GM10248 (cell line): ENCODE measurements around the gene FILIP1.

ENCODE experiments used
- CTCF ChIA-PET: fragments of 300-600 bp; sonication (Branson Sonifier 250); formaldehyde crosslinking; extraction: SDS; loops from one replicate; lab custom pipeline; 2021; ENCODE audit warnings: antibody characterized with exemption; lab: Yijun Ruan, JAX
- POLR2A ChIA-PET: fragments of 350-650 bp; sonication (Branson Sonifier 250); formaldehyde crosslinking; extraction: SDS; loops from one replicate; lab custom pipeline; 2020; ENCODE audit warnings: antibody characterized with exemption; lab: Yijun Ruan, JAX
- DNase-seq: peaks from one replicate; pipeline ENCODE4 v3.0.0; 2012; ENCODE audit errors: extremely low spot score
- CTCF ChIP-seq: IDR thresholded peaks from 2 replicates; pipeline ENCODE4 v1.5.1; 2012; ENCODE audit warnings: mild to moderate bottlenecking, low read depth; ENCODE audit errors: extremely low read depth, missing control alignments, control extremely low read depth

FILIP1 gene

DNA sequence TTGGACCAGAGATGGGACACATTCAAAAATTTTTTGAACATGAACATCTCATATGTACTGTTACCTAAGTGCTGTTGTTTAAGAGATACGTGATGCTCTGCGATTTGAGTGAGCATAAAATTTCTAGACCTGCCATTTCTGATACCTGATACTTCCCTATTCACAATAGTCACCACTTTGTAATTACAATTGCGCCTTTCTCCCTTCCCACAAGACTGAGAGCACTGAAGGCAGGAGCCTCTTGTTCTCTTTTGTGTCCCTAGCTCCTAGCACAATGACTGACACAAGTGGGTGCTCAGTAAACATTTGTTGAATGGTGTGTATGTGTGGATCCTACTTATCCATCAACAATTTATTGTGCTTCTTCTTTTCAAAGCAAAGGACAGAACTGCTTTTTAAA, 116.2 kb downstream of the FILIP1 start:
- ChIA-PET CTCF (interaction anchor here (1.4 to 1.8 kb wide), 2 partner anchors 14 to 28 kb away, joined by 3 to 5 read pairs; no protein-coding TSS in a partner anchor), POLR2A (no interaction called here)
- no peak for DNase-seq
- TF ChIP-seq CTCF = no peak

GRCh38 chr6:75376347-75377024, 117.1 kb downstream of the FILIP1 start:
- TF ChIP-seq CTCF = no peak
- ChIA-PET POLR2A (no interaction called here), CTCF (interaction anchor here (1.0 to 1.8 kb wide), 4 partner anchors 9 to 42 kb away, joined by 3 to 5 read pairs (median 4); no protein-coding TSS in a partner anchor)
- DNase-seq = no peak

- CTCF ChIA-PET = interaction anchor here (1.1 to 2.1 kb wide), 5 partner anchors 10 to 78 kb away, joined by 3 to 7 read pairs (median 4); no protein-coding TSS in a partner anchor
- TF ChIP-seq CTCF = no peak
Measured at GRCh38 chr6:75374961-75375400, 118.6 kb downstream of the FILIP1 start.

DNA sequence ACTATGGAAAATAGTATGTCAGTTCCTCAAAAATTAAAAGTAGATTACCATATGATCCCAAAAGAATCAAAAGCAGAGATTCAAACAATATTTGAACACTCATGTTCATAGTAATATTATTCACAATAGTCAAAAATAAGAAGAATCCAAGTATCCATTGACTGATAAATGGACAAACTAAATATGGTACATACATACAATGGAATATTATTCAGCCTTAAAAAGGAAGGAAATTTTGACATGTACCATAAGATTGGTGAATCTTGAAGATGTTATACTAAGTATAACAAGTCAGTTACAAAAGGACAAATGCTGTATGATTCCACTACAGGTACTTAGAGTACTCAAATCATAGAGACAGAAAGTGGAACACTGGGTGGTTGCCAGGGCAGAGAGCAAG, 120.7 kb downstream of the FILIP1 start:
- CTCF ChIA-PET = no interaction called here
- no peak for TF ChIP-seq CTCF
- no peak for DNase-seq
- POLR2A ChIA-PET = no interaction called here

More at GRCh38 chr6:75374961-75375400, 118.6 kb downstream of the FILIP1 start:
- DNase-seq = no peak
- POLR2A ChIA-PET = no interaction called here

GRCh38 chr6:75370011-75370410, 123.6 kb downstream of the FILIP1 start:
- no peak for TF ChIP-seq CTCF
- ChIA-PET POLR2A (no interaction called here), CTCF (interaction anchor here (1.1 kb wide), 1 partner anchor 123 kb away, joined by 3 read pairs; the partner anchor contains the start of gene FILIP1)
- no peak for DNase-seq

DNA sequence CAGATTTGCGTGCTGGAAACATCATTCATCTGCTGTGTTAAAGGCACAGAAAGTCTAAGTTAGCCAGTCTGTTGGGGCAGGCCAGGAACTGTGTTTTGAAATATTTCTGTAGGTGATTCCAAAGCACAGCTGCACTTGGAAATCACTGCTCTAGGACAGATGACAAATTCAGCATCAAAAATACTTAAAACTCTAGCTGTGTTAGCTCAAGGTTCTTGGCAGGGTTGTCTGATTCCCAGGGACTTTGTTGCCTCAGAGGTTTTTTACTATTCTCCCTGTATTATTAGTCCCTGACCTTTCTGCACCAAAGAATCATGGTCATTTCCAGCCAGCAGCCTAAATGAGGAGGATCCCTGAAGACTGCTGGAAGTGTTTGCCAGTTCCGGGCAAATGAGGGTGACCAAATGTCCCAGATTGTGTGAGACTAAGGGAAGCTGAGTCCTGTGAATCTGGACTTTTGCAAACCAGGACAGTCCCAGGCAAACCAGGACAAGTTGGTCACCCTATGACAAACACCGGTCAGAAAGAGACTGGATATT, 124.7 kb downstream of the FILIP1 start:
- CTCF ChIA-PET = interaction anchor here (0.8 to 2.9 kb wide), 10 partner anchors 12 to 159 kb away, joined by 3 to 11 read pairs (median 4); no protein-coding TSS in a partner anchor
- POLR2A ChIA-PET = no interaction called here
- no peak for TF ChIP-seq CTCF
- no peak for DNase-seq
